H1 (cell line): ENCODE measurements around the gene AATK. TPM values are rescaled to one million over a fixed set of nuclear protein-coding genes. Genes with fewer than 3 reads are reported as not detected.
A peak's percentile ranks its signal among the peaks of the same experiment; 100 is the strongest.

Source experiments
- CTCF ChIA-PET: fragments of 300-600 bp; sonication (Branson Sonifier 250); formaldehyde crosslinking; loops from one replicate; lab custom pipeline; 2021; ENCODE audit not compliant: partially characterized antibody; lab: Charles Lee
- POLR2A ChIA-PET: fragments of 300-600 bp; sonication (Branson Sonifier 250); formaldehyde crosslinking; loops from one replicate; lab custom pipeline; 2021; ENCODE audit warnings: inconsistent platforms; ENCODE audit not compliant: partially characterized antibody; lab: Charles Lee
- DNase-seq, 2 experiments: peaks; one replicate each; pipeline versions ENCODE4 v3.0.0 to v3.0.0-alpha.2; 2010 to 2022; ENCODE audit warnings: low spot score in 2 of 2, low read depth in 1 of 2, mixed read lengths in 1 of 2
- FAIRE-seq: peaks from 2 replicates; lab custom pipeline; 2011; peaks lifted over from hg19 to GRCh38; lab: Jason Lieb, UNC
- H2AFZ ChIP-seq: 2 replicates; pipeline ENCODE4 v1.8.1; 2012; ENCODE audit warnings: low read length, inconsistent platforms
- H2AK5ac ChIP-seq: 2 replicates; pipeline ENCODE4 v1.6.1; 2013; ENCODE audit warnings: low read depth, low read length
- H2BK120ac ChIP-seq: replicated peaks from 2 replicates; pipeline ENCODE3; 2013; ENCODE audit warnings: low read depth, low read length, inconsistent platforms
- H2BK12ac ChIP-seq: 2 replicates; pipeline ENCODE4 v1.6.1; 2013; ENCODE audit warnings: low read depth, low read length
- H2BK15ac ChIP-seq: 2 replicates; pipeline ENCODE4 v1.6.1; 2013; ENCODE audit warnings: low read length
- H2BK20ac ChIP-seq: 2 replicates; pipeline ENCODE4 v1.6.1; 2013; ENCODE audit warnings: low read length
- H2BK5ac ChIP-seq: 2 replicates; pipeline ENCODE4 v1.6.1; 2013; ENCODE audit warnings: low read depth, low read length
- H3K14ac ChIP-seq: 2 replicates; pipeline ENCODE4 v1.6.1; 2013; ENCODE audit warnings: inconsistent platforms; ENCODE audit not compliant: insufficient read length
- H3K18ac ChIP-seq: 2 replicates; pipeline ENCODE4 v1.6.1; 2013; ENCODE audit warnings: low read length; ENCODE audit errors: extremely low read depth
- H3K23ac ChIP-seq: 2 replicates; pipeline ENCODE4 v1.6.1; 2013; ENCODE audit warnings: inconsistent platforms; ENCODE audit not compliant: insufficient read length
- H3K23me2 ChIP-seq: 2 replicates; pipeline ENCODE4 v1.6.1; 2013; ENCODE audit warnings: low read depth, low read length
- H3K27ac ChIP-seq: 2 replicates; pipeline ENCODE4 v1.6.1; 2011; ENCODE audit warnings: low read depth, low read length, inconsistent platforms
- H3K27me3 ChIP-seq, 4 experiments: replicated peaks in 1 of 4; 1 replicate in 1 of 4; 2 replicates in 3 of 4; pipeline versions ENCODE4 v1.6.1 to v1.8.1; 2011 to 2013; ENCODE audit warnings: low read length in 3 of 4, mild to moderate bottlenecking in 3 of 4, inconsistent platforms in 2 of 4, mixed read lengths in 2 of 4, moderate library complexity in 1 of 4; ENCODE audit not compliant: control insufficient read depth in 3 of 4, insufficient read depth in 3 of 4; ENCODE audit errors: extremely low read depth in 1 of 4
- H3K36me3 ChIP-seq, 4 experiments: 2 replicates each; pipeline versions ENCODE4 v1.6.1 to v1.8.1; 2011 to 2013; ENCODE audit warnings: mild to moderate bottlenecking in 4 of 4, low read length in 3 of 4, moderate library complexity in 2 of 4, control low read depth in 1 of 4, inconsistent platforms in 1 of 4; ENCODE audit not compliant: insufficient read depth in 4 of 4, control insufficient read depth in 2 of 4
- H3K4ac ChIP-seq: replicated peaks from 2 replicates; pipeline ENCODE3; 2013; ENCODE audit warnings: low read length, low read depth, mixed read lengths, inconsistent platforms; ENCODE audit not compliant: insufficient read length
- H3K4me1 ChIP-seq, 4 experiments: replicated peaks in 1 of 4; 1 replicate in 1 of 4; 2 replicates in 3 of 4; pipeline versions ENCODE4 v1.6.1 to v1.8.1; 2011 to 2013; ENCODE audit warnings: low read length in 3 of 4, inconsistent platforms in 2 of 4, mixed read lengths in 1 of 4; ENCODE audit not compliant: insufficient read depth in 4 of 4, control insufficient read depth in 3 of 4
- H3K4me2 ChIP-seq, 2 experiments: 2 replicates each; pipeline versions ENCODE4 v1.6.1 to v1.8.1; 2011 to 2013; ENCODE audit warnings: low read depth in 2 of 2, low read length in 2 of 2, control low read depth in 1 of 2, inconsistent platforms in 1 of 2, mild to moderate bottlenecking in 1 of 2; ENCODE audit not compliant: insufficient read depth in 1 of 2
- H3K4me3 ChIP-seq, 4 experiments: fragments of 200-600, 300-600 bp in 1 of 4; sonication (generic), shearing (Covaris generic), sonication (Bioruptor Twin) in 1 of 4; 2 replicates each; pipeline versions ENCODE4 v1.5.1 to v1.8.1; 2011 to 2016; ENCODE audit warnings: low read length in 4 of 4, low read depth in 3 of 4, control low read depth in 2 of 4, inconsistent platforms in 2 of 4, mild to moderate bottlenecking in 2 of 4, mixed read lengths in 1 of 4, moderate library complexity in 1 of 4; ENCODE audit not compliant: insufficient read depth in 2 of 4; ENCODE audit errors: extremely low read depth in 1 of 4
- H3K56ac ChIP-seq: replicated peaks from 2 replicates; pipeline ENCODE3; 2013; ENCODE audit warnings: low read depth, mild to moderate bottlenecking, mixed read lengths, low read length, inconsistent platforms; ENCODE audit not compliant: insufficient read length
- H3K79me1 ChIP-seq: 2 replicates; pipeline ENCODE4 v1.6.1; 2013; ENCODE audit warnings: low read depth, low read length, control low read depth
- H3K79me2 ChIP-seq, 2 experiments: 2 replicates each; pipeline versions ENCODE4 v1.6.1 to v1.8.1; 2012 to 2013; ENCODE audit warnings: low read length in 2 of 2, mild to moderate bottlenecking in 2 of 2, inconsistent platforms in 1 of 2; ENCODE audit not compliant: insufficient read depth in 2 of 2, control insufficient read depth in 1 of 2
- H3K9ac ChIP-seq, 4 experiments: replicated peaks in 1 of 4; 1 replicate in 1 of 4; 2 replicates in 3 of 4; pipeline versions ENCODE4 v1.6.1 to v1.8.1; 2011 to 2013; ENCODE audit warnings: low read depth in 3 of 4, low read length in 3 of 4, control low read depth in 2 of 4, mild to moderate bottlenecking in 2 of 4, moderate library complexity in 2 of 4, inconsistent platforms in 1 of 4; ENCODE audit errors: extremely low read depth in 1 of 4
- H3K9me3 ChIP-seq, 2 experiments: 2 replicates each; pipeline versions ENCODE4 v1.6.1 to v1.8.1; 2012 to 2013; ENCODE audit warnings: mild to moderate bottlenecking in 2 of 2, moderate library complexity in 2 of 2, control low read depth in 1 of 2, inconsistent platforms in 1 of 2, low read depth in 1 of 2, low read length in 1 of 2, mixed read lengths in 1 of 2; ENCODE audit not compliant: insufficient read depth in 2 of 2
- H4K20me1 ChIP-seq, 2 experiments: replicated peaks in 1 of 2; 2 replicates each; pipeline versions ENCODE3 to v1.8.1; 2011 to 2013; ENCODE audit warnings: inconsistent platforms in 2 of 2, low read length in 2 of 2, mild to moderate bottlenecking in 1 of 2; ENCODE audit not compliant: insufficient read depth in 2 of 2, control insufficient read depth in 1 of 2
- H4K5ac ChIP-seq: 2 replicates; pipeline ENCODE4 v1.6.1; 2013; ENCODE audit warnings: low read length, low read depth, mixed read lengths, inconsistent platforms; ENCODE audit not compliant: insufficient read length
- H4K8ac ChIP-seq: 2 replicates; pipeline ENCODE4 v1.8.0; 2013; ENCODE audit warnings: mild to moderate bottlenecking, moderate library complexity, low read length, inconsistent platforms; ENCODE audit not compliant: insufficient read depth; ENCODE audit errors: extremely low read depth
- H4K91ac ChIP-seq: replicated peaks from 2 replicates; pipeline ENCODE3; 2013; ENCODE audit warnings: low read length, mixed read lengths, inconsistent platforms; ENCODE audit not compliant: insufficient read length
- CBX8 ChIP-seq: fragments of 300-800, 300-1000 bp; sonication (generic); IDR thresholded peaks from 2 replicates; pipeline ENCODE4 v1.7.1; 2016; ENCODE audit warnings: low read depth, low read length, borderline replicate concordance
- CTBP2 ChIP-seq: IDR thresholded peaks from 2 replicates; pipeline ENCODE4 v1.7.0; 2011; ENCODE audit warnings: borderline replicate concordance, mild to moderate bottlenecking, moderate library complexity, mixed read lengths, low read length; ENCODE audit not compliant: insufficient read depth, insufficient read length
- EP300 ChIP-seq, 2 experiments: IDR thresholded peaks; 1 replicate in 1 of 2; 2 replicates in 1 of 2; pipeline ENCODE4 v1.6.1; 2011 to 2012; ENCODE audit warnings: low read depth in 2 of 2, low read length in 2 of 2, mild to moderate bottlenecking in 2 of 2, borderline replicate concordance in 1 of 2, inconsistent platforms in 1 of 2, moderate library complexity in 1 of 2
- GABPA ChIP-seq: IDR thresholded peaks from 2 replicates; pipeline ENCODE4 v1.6.1; 2011; ENCODE audit warnings: mild to moderate bottlenecking, low read length, moderate library complexity, borderline replicate concordance; ENCODE audit not compliant: insufficient read depth
- GTF2F1 ChIP-seq: IDR thresholded peaks from 2 replicates; pipeline ENCODE4 v1.6.1; 2012; ENCODE audit warnings: low read depth, low read length, improper control_type of control experiment, borderline replicate concordance
- HDAC2 ChIP-seq, 2 experiments: fragments of 300-600 bp in 1 of 2; sonication (generic) in 1 of 2; IDR thresholded peaks; 2 replicates each; pipeline ENCODE4 v1.6.1; 2011 to 2012; ENCODE audit warnings: low read depth in 2 of 2, low read length in 2 of 2, mild to moderate bottlenecking in 2 of 2, moderate library complexity in 2 of 2, borderline replicate concordance in 1 of 2, inconsistent platforms in 1 of 2
- RAD21 ChIP-seq, 2 experiments: IDR thresholded peaks in 1 of 2; conservative IDR thresholded peaks in 1 of 2; 2 replicates each; pipeline ENCODE4 v1.6.1; 2011; ENCODE audit warnings: low read depth in 2 of 2, low read length in 2 of 2, improper control_type of control experiment in 1 of 2, inconsistent platforms in 1 of 2, mild to moderate bottlenecking in 1 of 2, moderate library complexity in 1 of 2
- RFX5 ChIP-seq: IDR thresholded peaks from 2 replicates; pipeline ENCODE4 v1.6.1; 2011; ENCODE audit warnings: low read depth, low read length, improper control_type of control experiment, borderline replicate concordance
- RXRA ChIP-seq: IDR thresholded peaks from 2 replicates; pipeline ENCODE4 v1.6.1; 2011; ENCODE audit warnings: low read depth, mild to moderate bottlenecking, low read length, moderate library complexity; ENCODE audit not compliant: insufficient read depth
- SIN3A ChIP-seq, 2 experiments: IDR thresholded peaks in 1 of 2; conservative IDR thresholded peaks in 1 of 2; 2 replicates each; pipeline ENCODE4 v1.6.1; 2011 to 2012; ENCODE audit warnings: low read length in 2 of 2, improper control_type of control experiment in 1 of 2, low read depth in 1 of 2, mild to moderate bottlenecking in 1 of 2
- SIX5 ChIP-seq: IDR thresholded peaks from 2 replicates; pipeline ENCODE4 v1.6.1; 2011; ENCODE audit warnings: mild to moderate bottlenecking, low read depth, low read length
- ZNF274 ChIP-seq: IDR thresholded peaks from 2 replicates; pipeline ENCODE4 v1.7.0; 2012; ENCODE audit warnings: low read length, borderline replicate concordance; ENCODE audit errors: extremely low read depth
- WGBS, 2 experiments: shearing (Covaris generic) in 1 of 2; methylation state at CpG; one replicate each; pipeline versions ENCODE4 v1.1.6 to v1.1.7; 2013 to 2015; ENCODE audit warnings: low lambda C conversion rate in 2 of 2, mixed read lengths in 2 of 2, inconsistent platforms in 1 of 2, low coverage in 1 of 2, missing lambda C conversion rate in 1 of 2; ENCODE audit not compliant: insufficient replicate concordance in 2 of 2, insufficient coverage in 1 of 2, insufficient read length in 1 of 2; ENCODE audit errors: extremely low coverage in 1 of 2, missing lambda C conversion rate in 1 of 2; 5-methylcytosine and 5-hydroxymethylcytosine counted together
- polyA plus RNA-seq, 7 experiments: library from polyadenylated mRNA; depleted of rRNA in 3 of 7; stranded (reverse) in 5 of 7; unstranded in 2 of 7; fragments of >200 nt in 5 of 7; fragments of 200-250 nt in 2 of 7; gene quantifications; 1 replicate in 5 of 7; 2 replicates in 1 of 7; 4 replicates in 1 of 7; pipeline versions ENCODE4 v1.2.1 to v1.2.3, GENCODE V29; 2011 to 2013; ENCODE audit warnings: missing spikeins in 2 of 7, mixed read lengths in 2 of 7
- total RNA-seq: library from RNA; stranded (reverse); fragmentation: NEBNext Ultra II Directional; extraction: Animal tissue kit (Norgen Biotek cat#: 25700); gene quantifications from 2 replicates; pipeline ENCODE4 v1.2.1, GENCODE V29; 2021

AATK gene
- total and polyA plus RNA-seq, 2 of the 8 experiments (the other 6 are each of a cell fraction or from before 2014, with no cell fraction given): 1.7 to 3.5 TPM

DNA sequence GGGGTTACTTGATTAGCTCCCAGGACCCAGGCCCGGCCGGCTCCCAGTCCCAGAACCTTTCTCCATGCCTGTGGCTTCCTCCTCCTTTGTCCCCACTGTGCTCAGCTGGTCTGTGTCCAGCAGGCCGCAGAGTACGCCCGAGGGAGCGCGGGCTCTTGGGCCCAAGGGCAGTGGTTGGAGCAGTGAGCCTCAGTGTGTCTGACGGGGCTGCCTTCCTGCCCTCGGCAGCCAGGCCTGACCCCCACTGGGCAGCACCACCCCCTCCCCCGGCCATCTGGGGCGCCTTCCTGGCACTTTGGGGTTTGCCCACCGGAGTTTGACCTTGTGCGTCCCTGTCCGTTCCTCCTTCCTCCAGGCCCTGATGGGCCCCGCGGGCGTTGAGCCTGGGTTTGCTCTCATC, 63.2 kb downstream of the AATK start:
- Histone ChIP-seq H3K79me1 (no peaks in the 10 kb centered on the region), H2BK12ac (no peak overlapping the region), H3K79me2 (no peaks in the 10 kb centered on the region), H3K27ac (no peak overlapping the region), H3K27me3 (no peaks in the 10 kb centered on the region), H2BK20ac (no peak overlapping the region), H4K91ac (no peak overlapping the region), H2BK15ac (no peak overlapping the region), H2BK5ac (no peak overlapping the region), H2BK120ac (no peak overlapping the region), H3K4me2 (no peak overlapping the region), H3K36me3 (no peaks in the 10 kb centered on the region), H3K9me3 (no peaks in the 10 kb centered on the region), H3K23me2 (no peaks in the 10 kb centered on the region), H3K4me1 (no peaks in the 10 kb centered on the region; a peak in 2 of 7 replicates), H4K20me1 (peaks cover 0 to 2% of the 10 kb centered on the region in 2 experiments), H3K4ac (no peak overlapping the region), H4K8ac (peak overlapping the region; percentile 62; the same call in 1 of the 2 replicates), H2AFZ (no peak overlapping the region), H4K5ac (no peak overlapping the region), H3K4me3 (no peak overlapping the region), H3K9ac (no peak overlapping the region), H2AK5ac (no peak overlapping the region), H3K14ac (no peak overlapping the region), H3K56ac (no peak overlapping the region), H3K23ac (no peak overlapping the region), H3K18ac (no peak overlapping the region)
- FAIRE-seq (no peak), DNase-seq (no peak)
- ChIA-PET POLR2A (interaction anchor here (1.3 to 1.6 kb wide), 4 partner anchors 10 to 106 kb away, joined by 3 to 4 read pairs (median 4); no protein-coding TSS in a partner anchor), CTCF (interaction anchor here (0.9 to 3.8 kb wide), 21 partner anchors 8 to 1177 kb away, joined by 3 to 45 read pairs (median 6); no protein-coding TSS in a partner anchor)
- WGBS, 2 experiments: 94% methylated on average over 10 of the region's 17 CpGs; no CpG with 5 or more reads in 1 of the 2 experiments
- no peak for TF ChIP-seq EP300 (IDR thresholded peaks at IDR 0.05; ENCODE audit: borderline replicate concordance in 1 of 2, low read depth in 2 of 2, low read length in 2 of 2)
- no peak for TF ChIP-seq HDAC2 (IDR thresholded peaks at IDR 0.05; ENCODE audit: borderline replicate concordance in 1 of 2, low read depth in 2 of 2, low read length in 2 of 2)
- TF ChIP-seq CBX8: no peak
- no peak for TF ChIP-seq RFX5
- no peak for TF ChIP-seq SIX5
- TF ChIP-seq GABPA: no peak
- no peak for TF ChIP-seq RAD21 (IDR thresholded peaks at IDR 0.05 in 1 of 2, conservative IDR thresholded peaks at IDR 0.05 in 1 of 2; ENCODE audit: low read depth in 2 of 2, low read length in 2 of 2)
- TF ChIP-seq CTBP2: no peak
- no peak for TF ChIP-seq ZNF274
- TF ChIP-seq SIN3A (conservative IDR thresholded peaks at IDR 0.05 in 1 of 2, IDR thresholded peaks at IDR 0.05 in 1 of 2; ENCODE audit: low read depth in 1 of 2, low read length in 2 of 2): no peak
- TF ChIP-seq RXRA: no peak
- TF ChIP-seq GTF2F1: no peak
